Left ventricle myocardium inferior (tissue), 1 donor: Measurements from ENCODE around the gene POU2F1. TPM values are rescaled to one million over a fixed set of nuclear protein-coding genes. Genes with fewer than 3 reads are reported as not detected.

ENCODE experiments used
- DNase-seq: peaks from one replicate; pipeline ENCODE4 v3.0.0-alpha.2; 2020
- H3K27ac ChIP-seq: fragments of 200-600 bp; replicated peaks from 2 replicates; pipeline ENCODE4 v1.8.0; 2021
- H3K27me3 ChIP-seq: fragments of 200-600 bp; 2 replicates; pipeline ENCODE4 v1.8.0; 2021; ENCODE audit warnings: low read depth
- H3K36me3 ChIP-seq: fragments of 200-600 bp; 2 replicates; pipeline ENCODE4 v1.8.0; 2021
- H3K4me1 ChIP-seq: fragments of 200-600 bp; 2 replicates; pipeline ENCODE4 v1.8.0; 2021
- H3K4me3 ChIP-seq: fragments of 200-600 bp; 2 replicates; pipeline ENCODE4 v1.8.0; 2021; ENCODE audit warnings: mild to moderate bottlenecking, moderate library complexity
- H3K9me3 ChIP-seq: fragments of 200-600 bp; replicated peaks from 2 replicates; pipeline ENCODE4 v1.8.0; 2021
- intact Hi-C: fragments of 100-400 bp; cut with micrococcal nuclease; formaldehyde crosslinking; loops from one replicate; pipeline ENCODE4 v1.11.0; 2022
- total RNA-seq: library from RNA; stranded (reverse); fragmentation: NEBNext Ultra II Directional; extraction: Animal tissue kit (Norgen Biotek cat#: 25700); gene quantifications from one replicate; pipeline ENCODE4 v1.2.1, GENCODE V29; 2021
- TF ChIP-seq, protein P1 (sequence below): fragments of 200-600 bp; IDR thresholded peaks from 2 replicates; pipeline ENCODE4 v1.8.0; 2021; ENCODE audit warnings: antibody characterized with exemption, mild to moderate bottlenecking, borderline replicate concordance
- donor health status: DM: no; HTN: yes; CAD: no; lungs with severe emphysema.

Gene POU2F1
- total RNA-seq, 1 donor from 2014 or later, result 7.5 TPM

DNA sequence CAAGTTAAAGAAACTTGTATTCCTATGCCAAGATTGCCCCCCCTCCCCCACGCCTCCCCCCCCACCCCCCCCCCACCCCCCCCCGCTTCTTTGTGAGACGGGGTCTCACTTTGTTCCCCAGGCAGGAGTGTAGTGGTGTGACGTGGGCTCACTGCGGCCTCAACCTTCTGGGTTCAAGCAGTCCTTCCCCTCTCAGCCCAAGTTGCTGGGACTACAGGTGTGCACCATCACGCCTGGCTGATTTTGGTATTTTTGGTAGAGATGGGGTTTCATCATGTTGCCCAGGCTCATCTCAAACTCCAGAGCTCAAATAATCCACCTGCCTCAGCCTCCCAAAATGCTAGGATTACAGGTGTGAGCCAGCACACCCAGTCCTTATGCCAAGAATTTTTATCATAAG is 136.6 kb downstream of the POU2F1 start:
- intact Hi-C loops, result no loop called here
- no peak overlapping the region for H3K4me3 ChIP-seq
- TF ChIP-seq, protein P1, sequence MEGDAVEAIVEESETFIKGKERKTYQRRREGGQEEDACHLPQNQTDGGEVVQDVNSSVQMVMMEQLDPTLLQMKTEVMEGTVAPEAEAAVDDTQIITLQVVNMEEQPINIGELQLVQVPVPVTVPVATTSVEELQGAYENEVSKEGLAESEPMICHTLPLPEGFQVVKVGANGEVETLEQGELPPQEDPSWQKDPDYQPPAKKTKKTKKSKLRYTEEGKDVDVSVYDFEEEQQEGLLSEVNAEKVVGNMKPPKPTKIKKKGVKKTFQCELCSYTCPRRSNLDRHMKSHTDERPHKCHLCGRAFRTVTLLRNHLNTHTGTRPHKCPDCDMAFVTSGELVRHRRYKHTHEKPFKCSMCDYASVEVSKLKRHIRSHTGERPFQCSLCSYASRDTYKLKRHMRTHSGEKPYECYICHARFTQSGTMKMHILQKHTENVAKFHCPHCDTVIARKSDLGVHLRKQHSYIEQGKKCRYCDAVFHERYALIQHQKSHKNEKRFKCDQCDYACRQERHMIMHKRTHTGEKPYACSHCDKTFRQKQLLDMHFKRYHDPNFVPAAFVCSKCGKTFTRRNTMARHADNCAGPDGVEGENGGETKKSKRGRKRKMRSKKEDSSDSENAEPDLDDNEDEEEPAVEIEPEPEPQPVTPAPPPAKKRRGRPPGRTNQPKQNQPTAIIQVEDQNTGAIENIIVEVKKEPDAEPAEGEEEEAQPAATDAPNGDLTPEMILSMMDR, result no peak
- peaks cover 4% of the 10 kb centered on the region for H3K4me1 ChIP-seq
- H3K27me3 ChIP-seq, result no peaks in the 10 kb centered on the region
- no peak for DNase-seq
- no peak overlapping the region for H3K27ac ChIP-seq
- no peaks in the 10 kb centered on the region for H3K36me3 ChIP-seq
- peaks cover 15% of the 10 kb centered on the region for H3K9me3 ChIP-seq

DNA sequence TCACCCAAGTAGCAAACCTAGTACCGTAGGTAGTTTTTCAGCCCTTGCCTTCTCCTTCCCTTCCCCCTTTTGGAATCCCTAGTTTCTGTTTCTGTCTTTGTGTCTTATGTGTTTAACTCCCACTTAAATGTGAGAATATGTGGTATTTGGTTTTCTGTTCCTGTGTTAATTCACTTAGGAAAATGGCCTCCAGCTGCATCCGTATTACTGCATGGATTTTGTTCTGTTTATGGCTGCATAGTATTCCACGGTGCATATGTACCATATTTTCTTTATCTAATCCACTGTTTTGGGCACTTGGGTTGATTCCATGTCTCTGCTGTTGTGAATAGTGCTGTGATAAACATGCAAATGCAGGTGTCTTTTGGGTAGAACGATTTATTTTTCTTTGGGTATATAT is 138.6 kb downstream of the POU2F1 start:
- intact Hi-C loops, result no loop called here

DNA sequence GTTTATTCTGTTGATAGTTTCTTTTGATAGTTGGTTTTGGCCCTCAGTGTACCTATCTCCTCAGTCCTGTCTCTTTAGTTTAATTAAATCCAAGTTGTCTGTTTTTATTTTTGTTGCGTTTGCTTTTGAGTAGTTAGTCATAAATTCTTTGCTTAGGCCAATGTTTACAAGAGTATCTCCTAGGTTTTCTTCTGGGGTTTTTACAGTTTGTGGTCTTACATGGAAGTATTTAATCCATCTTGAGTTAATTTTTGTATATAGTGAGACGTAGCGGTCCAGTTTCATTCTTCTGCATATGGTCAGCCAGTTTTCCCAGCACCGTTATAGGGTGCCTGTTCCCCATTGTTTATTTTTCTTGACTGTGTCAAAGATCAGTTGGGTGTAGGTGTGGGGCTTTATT is 139.4 kb downstream of the POU2F1 start:
- H3K27ac ChIP-seq, result no peak overlapping the region
- peaks cover 4% of the 10 kb centered on the region for H3K36me3 ChIP-seq
- no peaks in the 10 kb centered on the region for H3K27me3 ChIP-seq
- no peak overlapping the region for H3K4me3 ChIP-seq
- peaks cover 7% of the 10 kb centered on the region for H3K9me3 ChIP-seq
- H3K4me1 ChIP-seq, result peaks cover 4% of the 10 kb centered on the region
- DNase-seq, result no peak
- TF ChIP-seq, protein P1, result no peak
- intact Hi-C loops, result no loop called here

More for the DNA sequence above, 138.6 kb downstream of the POU2F1 start:
- DNase-seq, result no peak
- peaks cover 13% of the 10 kb centered on the region for H3K9me3 ChIP-seq
- no peak overlapping the region for H3K27ac ChIP-seq
- peaks cover 4% of the 10 kb centered on the region for H3K4me1 ChIP-seq
- H3K4me3 ChIP-seq, result no peak overlapping the region
- no peaks in the 10 kb centered on the region for H3K27me3 ChIP-seq
- no peaks in the 10 kb centered on the region for H3K36me3 ChIP-seq
- TF ChIP-seq, protein P1, result no peak

DNA sequence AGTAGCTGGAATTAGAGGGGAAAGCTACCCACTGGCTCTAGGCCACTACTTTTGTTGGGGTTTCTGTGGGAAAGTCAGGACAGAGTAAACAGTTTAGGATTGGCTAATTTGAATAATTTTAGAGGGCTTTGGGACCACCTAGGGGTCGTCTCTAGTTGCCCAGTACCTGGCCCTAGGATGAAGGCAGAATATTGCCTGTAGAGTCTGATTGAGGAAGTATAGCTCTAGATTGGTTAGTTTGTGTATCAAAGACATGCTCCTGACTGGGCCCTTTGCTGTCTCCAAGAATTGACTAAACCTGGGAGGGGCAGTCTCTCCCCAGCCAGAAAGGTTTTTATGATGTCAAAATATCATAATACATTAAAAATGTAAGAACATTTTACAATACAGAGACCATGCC is 142.0 kb downstream of the POU2F1 start:
- H3K4me1 ChIP-seq, result peaks cover 4% of the 10 kb centered on the region
- intact Hi-C loops, result no loop called here
- peaks cover 10% of the 10 kb centered on the region for H3K36me3 ChIP-seq
- H3K27me3 ChIP-seq, result no peaks in the 10 kb centered on the region
- no peak overlapping the region for H3K27ac ChIP-seq
- DNase-seq, result no peak
- no peak overlapping the region for H3K4me3 ChIP-seq
- TF ChIP-seq, protein P1, result no peak
- peaks cover 7% of the 10 kb centered on the region for H3K9me3 ChIP-seq

DNA sequence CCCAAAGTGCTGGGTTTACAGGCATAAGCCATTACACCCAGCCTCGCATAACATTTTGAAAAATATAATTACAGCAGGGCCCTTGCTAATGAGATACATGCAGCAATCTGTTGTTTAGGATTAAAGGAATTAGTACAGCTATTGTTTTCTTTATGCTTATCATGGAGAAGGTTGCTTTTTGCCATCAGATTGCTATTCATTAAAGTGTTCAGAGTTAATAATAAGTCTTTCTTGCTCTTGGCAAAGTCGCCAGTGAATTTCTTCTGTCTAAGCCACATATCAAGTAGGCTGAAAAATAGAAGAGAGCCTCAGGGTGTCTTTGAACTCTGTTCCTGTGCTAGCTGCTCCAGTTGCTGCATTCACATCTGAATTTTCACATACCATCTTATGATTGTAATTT is 144.1 kb downstream of the POU2F1 start:
- H3K27ac ChIP-seq, result no peak overlapping the region
- intact Hi-C loops, result no loop called here

More for the DNA sequence above, 144.1 kb downstream of the POU2F1 start:
- H3K27me3 ChIP-seq, result no peaks in the 10 kb centered on the region
- peaks cover 4% of the 10 kb centered on the region for H3K4me1 ChIP-seq
- DNase-seq, result no peak
- H3K4me3 ChIP-seq, result no peak overlapping the region
- H3K36me3 ChIP-seq, result peaks cover 10% of the 10 kb centered on the region
- TF ChIP-seq, protein P1, result no peak
- no peaks in the 10 kb centered on the region for H3K9me3 ChIP-seq
